Common myeloid progenitor, CD34-positive (primary cell): Measurements from ENCODE around the gene NOTCH3.

Experiments used
- CTCF ChIA-PET: fragments of 350-600 bp; sonication (Branson Sonifier 250); formaldehyde crosslinking; loops from one replicate; lab custom pipeline; 2021; ENCODE audit warnings: antibody characterized with exemption; lab: Charles Lee
- POLR2A ChIA-PET: fragments of 350-600 bp; sonication (Branson Sonifier 250); formaldehyde crosslinking; loops from one replicate; lab custom pipeline; 2021; ENCODE audit warnings: antibody characterized with exemption; lab: Charles Lee
- DNase-seq, 3 donors: peaks; one replicate each; pipeline versions ENCODE4 v3.0.0 to v3.0.0-alpha.2; 2013
- H3K27ac ChIP-seq, 2 experiments: 1 replicate in 1 of 2; 2 replicates in 1 of 2; pipeline ENCODE4 v1.7.0; 2013; ENCODE audit warnings: inconsistent platforms in 2 of 2, low read length in 2 of 2, mild to moderate bottlenecking in 2 of 2, low read depth in 1 of 2, moderate library complexity in 1 of 2; ENCODE audit not compliant: severe bottlenecking in 2 of 2, insufficient read depth in 1 of 2, poor library complexity in 1 of 2
- H3K27me3 ChIP-seq, 5 experiments: replicated peaks in 2 of 5; 1 replicate in 3 of 5; 2 replicates in 2 of 5; pipeline versions ENCODE4 v1.6.1 to v1.7.0; 2013; ENCODE audit warnings: low read length in 4 of 5, mild to moderate bottlenecking in 2 of 5, moderate library complexity in 2 of 5, inconsistent platforms in 1 of 5; ENCODE audit not compliant: insufficient read depth in 5 of 5, control insufficient read depth in 4 of 5
- H3K36me3 ChIP-seq, 4 experiments: 1 replicate in 2 of 4; 2 replicates in 2 of 4; pipeline versions ENCODE4 v1.6.1 to v1.7.0; 2013; ENCODE audit warnings: low read length in 3 of 4, control low read depth in 1 of 4, mild to moderate bottlenecking in 1 of 4; ENCODE audit not compliant: control insufficient read depth in 4 of 4, insufficient read depth in 4 of 4
- H3K4me1 ChIP-seq, 4 experiments: 1 replicate in 3 of 4; 2 replicates in 1 of 4; pipeline versions ENCODE4 v1.6.1 to v1.7.1; 2013; ENCODE audit warnings: low read length in 3 of 4, mild to moderate bottlenecking in 3 of 4, control low read depth in 1 of 4, inconsistent platforms in 1 of 4, moderate library complexity in 1 of 4; ENCODE audit not compliant: control insufficient read depth in 4 of 4, insufficient read depth in 4 of 4; ENCODE audit errors: control extremely low read depth in 1 of 4
- H3K4me3 ChIP-seq, 7 experiments: 1 replicate in 4 of 7; 2 replicates in 3 of 7; pipeline versions ENCODE4 v1.5.1 to v1.7.0; 2013; ENCODE audit warnings: mild to moderate bottlenecking in 7 of 7, low read length in 6 of 7, moderate library complexity in 6 of 7, inconsistent platforms in 2 of 7, low read depth in 2 of 7, control low read depth in 1 of 7; ENCODE audit not compliant: insufficient read depth in 4 of 7, control insufficient read depth in 1 of 7; ENCODE audit errors: extremely low read depth in 1 of 7
- H3K9me3 ChIP-seq, 5 experiments: 1 replicate in 4 of 5; 2 replicates in 1 of 5; pipeline versions ENCODE4 v1.6.1 to v1.7.1; 2013; ENCODE audit warnings: low read length in 4 of 5, mild to moderate bottlenecking in 2 of 5, inconsistent platforms in 1 of 5, low read depth in 1 of 5, moderate library complexity in 1 of 5; ENCODE audit not compliant: control insufficient read depth in 4 of 5, insufficient read depth in 2 of 5; ENCODE audit errors: control extremely low read depth in 1 of 5
- WGBS: methylation state at CpG from one replicate; pipeline ENCODE4 v1.1.5; 2013; ENCODE audit not compliant: insufficient coverage; 5-methylcytosine and 5-hydroxymethylcytosine counted together

Gene NOTCH3

GRCh38 chr19:15187026-15188007 lies 13.5 kb downstream of the NOTCH3 start:
- ChIA-PET CTCF (interaction anchor here (1.2 kb wide), 1 partner anchor 16 kb away, joined by 3 read pairs; no protein-coding TSS in a partner anchor), POLR2A (no interaction called here)
- H3K36me3 ChIP-seq, result no peaks in the 10 kb centered on the region

DNA sequence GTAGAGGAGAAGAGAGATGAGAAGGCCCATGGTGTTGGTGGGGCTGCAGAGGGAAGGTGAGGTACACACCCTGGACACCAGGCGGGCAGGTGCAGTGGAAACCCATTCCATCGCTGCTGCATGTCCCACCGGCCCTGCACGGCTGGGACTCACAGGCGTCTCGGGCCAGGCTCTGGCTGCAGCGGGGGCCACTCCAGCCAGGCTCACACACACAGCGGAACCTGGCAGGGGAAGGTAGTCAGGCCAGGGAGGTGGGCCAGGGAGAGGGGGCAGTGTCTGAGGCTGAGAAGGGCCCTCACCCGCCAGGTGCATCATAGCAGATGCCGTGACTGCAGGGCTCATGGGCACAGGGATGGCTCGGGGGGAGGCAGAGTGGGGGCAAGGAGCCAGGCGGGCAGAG lies 15.6 kb downstream of the NOTCH3 start:
- Histone ChIP-seq H3K27ac (no peak overlapping the region), H3K36me3 (no peaks in the 10 kb centered on the region), H3K27me3 (peaks cover 0 to 5% (median 0%) of the 10 kb centered on the region in 5 experiments), H3K9me3 (no peaks in the 10 kb centered on the region), H3K4me1 (peaks cover 0 to 4% (median under 1%) of the 10 kb centered on the region in 4 experiments), H3K4me3 (no peak overlapping the region)
- CTCF ChIA-PET, result interaction anchor here (3.9 kb wide), 1 partner anchor 10 kb away, joined by 17 read pairs; no protein-coding TSS in a partner anchor
- WGBS, result 99% methylated on average over 11 of the region's 12 CpGs
- POLR2A ChIA-PET, result no interaction called here
- no peak for DNase-seq

More at GRCh38 chr19:15187026-15188007, 13.5 kb downstream of the NOTCH3 start:
- H3K4me3 ChIP-seq, result no peak overlapping the region
- no peaks in the 10 kb centered on the region for H3K4me1 ChIP-seq
- no peaks in the 10 kb centered on the region for H3K9me3 ChIP-seq
- WGBS, result 96% methylated on average over 33 of the region's 38 CpGs
- no peak overlapping the region for H3K27ac ChIP-seq
- no peaks in the 10 kb centered on the region for H3K27me3 ChIP-seq
- DNase-seq, result peak; percentile 25 to 38 (median 29)

DNA sequence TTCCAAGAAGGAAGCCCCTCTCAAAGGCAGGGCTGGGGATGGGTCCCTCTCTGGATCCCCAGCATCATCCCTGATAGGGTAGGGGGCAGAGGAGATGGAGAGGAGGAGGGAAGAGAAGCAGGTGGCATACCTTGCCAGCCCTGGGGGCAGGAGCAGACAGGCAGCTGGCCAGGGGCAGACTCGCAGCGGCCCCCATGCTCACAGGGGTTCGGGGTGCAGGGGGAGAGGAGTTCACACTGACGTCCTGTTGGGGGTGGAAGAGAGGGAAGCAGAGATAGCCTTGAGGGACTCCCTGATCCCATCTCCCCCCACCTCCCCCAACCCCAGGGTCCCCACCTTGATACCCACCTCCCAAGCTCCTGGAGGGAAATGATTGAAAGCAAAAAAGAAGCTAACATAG lies 16.0 kb downstream of the NOTCH3 start:
- H3K27ac ChIP-seq, result no peak overlapping the region
- ChIA-PET CTCF (interaction anchor here (3.9 kb wide), 1 partner anchor 10 kb away, joined by 17 read pairs; no protein-coding TSS in a partner anchor), POLR2A (no interaction called here)
- no peak for DNase-seq
- no peak overlapping the region for H3K4me3 ChIP-seq
- peaks cover 0 to 4% (median under 1%) of the 10 kb centered on the region in 4 experiments for H3K4me1 ChIP-seq
- WGBS, result no CpG with 5 or more reads among the region's 4 CpGs
- no peaks in the 10 kb centered on the region for H3K36me3 ChIP-seq
- H3K9me3 ChIP-seq, result no peaks in the 10 kb centered on the region
- peaks cover 0 to 5% (median 0%) of the 10 kb centered on the region in 5 experiments for H3K27me3 ChIP-seq

DNA sequence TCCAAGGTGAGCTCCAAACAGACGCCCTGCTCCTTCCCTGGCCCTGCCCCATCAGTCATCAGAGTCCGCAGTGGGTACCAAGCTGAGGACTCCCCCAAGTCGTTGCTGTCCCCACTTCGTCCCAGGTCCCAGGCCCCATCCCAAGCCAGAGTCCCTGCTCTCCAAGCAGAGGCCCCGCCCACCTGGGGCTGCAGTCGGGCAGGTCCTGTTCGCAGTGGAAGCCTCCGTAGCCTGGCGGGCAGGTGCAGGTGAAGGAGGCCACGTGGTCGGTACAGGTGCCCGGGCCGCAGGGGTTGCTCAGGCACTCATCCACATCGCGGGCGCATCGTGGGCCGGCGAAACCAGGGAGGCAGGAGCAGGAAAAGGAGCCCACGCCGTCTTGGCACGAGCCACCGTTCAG lies 19.4 kb downstream of the NOTCH3 start:
- CTCF ChIA-PET, result interaction anchor here (1.3 kb wide), 1 partner anchor 50 kb away, joined by 3 read pairs; no protein-coding TSS in a partner anchor

DNA sequence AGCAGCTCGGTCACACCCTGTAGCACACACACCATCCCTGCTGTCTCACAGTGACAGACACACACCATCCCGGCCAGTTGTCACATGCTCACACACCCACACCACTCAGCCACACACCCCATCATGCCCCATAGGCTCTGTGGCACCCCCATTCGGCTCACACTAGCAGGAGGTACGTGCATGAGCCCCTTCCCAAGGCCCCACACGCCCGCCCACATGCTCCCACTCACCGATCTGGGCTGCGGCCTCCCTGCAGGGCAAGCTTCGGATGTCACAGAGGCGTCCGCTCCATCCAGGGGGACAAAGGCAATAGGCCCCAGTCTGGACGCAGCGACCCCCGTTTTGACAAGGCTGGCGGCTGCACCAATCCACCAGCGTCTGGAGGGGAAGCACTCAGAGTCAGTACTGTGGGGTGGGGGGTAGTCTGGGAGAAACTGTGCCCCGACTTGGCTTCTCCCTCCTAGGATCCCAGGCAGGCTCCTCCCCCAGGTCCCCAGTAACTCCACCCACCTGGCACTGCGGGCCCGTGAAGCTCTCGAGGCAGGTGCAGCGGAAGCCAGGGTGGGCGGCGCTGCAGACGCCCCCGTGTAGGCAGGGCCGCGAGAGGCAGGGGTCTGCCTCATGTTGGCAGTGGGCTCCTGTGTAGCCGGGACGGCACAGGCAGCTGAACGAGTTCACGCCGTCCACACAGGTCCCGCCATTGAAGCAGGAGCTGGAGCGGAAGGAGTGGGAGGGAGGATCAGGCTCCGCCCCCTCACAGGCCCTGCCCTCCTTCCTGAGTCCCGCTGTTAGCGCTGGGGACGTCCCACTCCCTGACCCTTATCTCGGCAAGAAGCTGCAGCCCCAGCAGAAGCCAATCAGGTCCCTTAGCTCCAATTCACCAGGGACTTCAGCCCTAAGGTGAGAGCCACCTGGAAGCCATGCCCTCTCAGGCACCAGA lies 20.1 kb downstream of the NOTCH3 start:
- Histone ChIP-seq H3K4me1 (peaks cover 0 to 15% (median 8%) of the 10 kb centered on the region in 4 experiments), H3K27me3 (peaks cover 0 to 10% (median 4%) of the 10 kb centered on the region in 5 experiments), H3K9me3 (no peaks in the 10 kb centered on the region), H3K4me3 (peak overlapping the region in 2 of 7 experiments; percentile 32 to 75), H3K27ac (no peak overlapping the region), H3K36me3 (no peaks in the 10 kb centered on the region)
- 86% methylated on average over 35 of the region's 39 CpGs for WGBS
- DNase-seq, result peak in 1 of 3 donors; percentile 34
- POLR2A ChIA-PET, result no interaction called here
- CTCF ChIA-PET, result interaction anchor here (1.3 kb wide), 1 partner anchor 51 kb away, joined by 3 read pairs; no protein-coding TSS in a partner anchor

More for the DNA sequence above, 19.4 kb downstream of the NOTCH3 start:
- peaks cover 0 to 10% (median 4%) of the 10 kb centered on the region in 5 experiments for H3K27me3 ChIP-seq
- no peak for DNase-seq
- no peaks in the 10 kb centered on the region for H3K36me3 ChIP-seq
- 88% methylated on average over 22 of the region's 23 CpGs for WGBS
- peak overlapping the region in 1 of 7 experiments; percentile 75 for H3K4me3 ChIP-seq
- POLR2A ChIA-PET, result no interaction called here
- H3K4me1 ChIP-seq, result peaks cover 0 to 15% (median 8%) of the 10 kb centered on the region in 4 experiments
- H3K27ac ChIP-seq, result no peak overlapping the region
- H3K9me3 ChIP-seq, result no peaks in the 10 kb centered on the region

GRCh38 chr19:15178629-15179308 lies 22.0 kb downstream of the NOTCH3 start:
- Histone ChIP-seq H3K27me3 (peaks cover 0 to 10% (median 4%) of the 10 kb centered on the region in 5 experiments), H3K27ac (no peak overlapping the region), H3K36me3 (no peaks in the 10 kb centered on the region), H3K4me3 (no peak overlapping the region), H3K9me3 (no peaks in the 10 kb centered on the region), H3K4me1 (peaks cover 0 to 15% (median 8%) of the 10 kb centered on the region in 4 experiments)
- WGBS, result 93% methylated on average over 22 of the region's 33 CpGs
- no peak for DNase-seq
- ChIA-PET POLR2A (no interaction called here), CTCF (interaction anchor here (1.2 to 3.7 kb wide), 3 partner anchors 64 to 81 kb away, joined by 3 to 21 read pairs (median 11); no protein-coding TSS in a partner anchor)
